ENCODE data around the gene GP1BB. TPM values are rescaled to one million over a fixed set of nuclear protein-coding genes. Genes with fewer than 3 reads are reported as not detected.

Gene GP1BB
- total RNA-seq, 1 experiment from 2014 or later = 3.6 TPM

- Histone ChIP-seq H3K4me1 (ENCODE audit: control insufficient read depth, insufficient read depth, low read length) (no peaks in the 10 kb centered on the region; the same call in 1 of the 2 replicates), H3K27ac (ENCODE audit: low read length) (no peak overlapping the region), H3K27me3 (ENCODE audit: control insufficient read depth, insufficient read depth, low read length) (no peaks in the 10 kb centered on the region), H3K4me3 (ENCODE audit: low read depth in 2 of 2, low read length in 2 of 2) (no peak overlapping the region), H3K9me3 (ENCODE audit: control insufficient read depth, insufficient read depth, low read depth, low read length) (no peaks in the 10 kb centered on the region), H3K36me3 (ENCODE audit: control insufficient read depth, insufficient read depth, low read length) (no peaks in the 10 kb centered on the region)
- in situ Hi-C loops (cut with HindIII; ENCODE audit: low pct_unique_long_range_greater_than_20kb, low sequenced_read_pairs) (no loop called here), intact Hi-C loops (cut with micrococcal nuclease; ENCODE audit: unreplicated experiment) (no loop called here)
- TF ChIP-seq CTCF (IDR thresholded peaks at IDR 0.05) = no peak
- DNase-seq (ENCODE audit: low read depth, low spot score) = no peak
- POLR2A ChIA-PET = interaction anchor here (0.6 kb wide), 1 partner anchor 21 kb away, joined by 3 read pairs; no protein-coding TSS in a partner anchor
- ATAC-seq = peak; percentile 28; the same call in 1 of the 2 replicates
- CTCF ChIA-PET = interaction anchor here (0.6 to 1.8 kb wide), 11 partner anchors 10 to 228 kb away, joined by 3 to 19 read pairs (median 4); no protein-coding TSS in a partner anchor
- no TSS peak for BruUV-seq (replicated peaks)
Observed at GRCh38 chr22:19730198-19730597, 6.9 kb downstream of the GP1BB start.

- peak; percentile 90 for TF ChIP-seq CTCF (IDR thresholded peaks at IDR 0.05)
- no peak for TF ChIP-seq REST (IDR thresholded peaks at IDR 0.05; ENCODE audit: insufficient read depth in 1 of 2, low read depth in 2 of 2, low read length in 1 of 2)
- TF ChIP-seq SIN3A (IDR thresholded peaks at IDR 0.05; ENCODE audit: borderline replicate concordance, insufficient read depth, low read depth, low read length) = no peak
- no peak overlapping the region for H3K27ac ChIP-seq (ENCODE audit: low read length)
- H3K9me3 ChIP-seq (ENCODE audit: control insufficient read depth, insufficient read depth, low read depth, low read length) = no peaks in the 10 kb centered on the region
- intact Hi-C loops (cut with micrococcal nuclease; ENCODE audit: unreplicated experiment) (no loop called here), in situ Hi-C loops (cut with HindIII; ENCODE audit: low pct_unique_long_range_greater_than_20kb, low sequenced_read_pairs) (no loop called here)
- peak; percentile 24 for DNase-seq (ENCODE audit: low read depth, low spot score)
- no peaks in the 10 kb centered on the region for H3K27me3 ChIP-seq (ENCODE audit: control insufficient read depth, insufficient read depth, low read length)
- no peaks in the 10 kb centered on the region; the same call in 1 of the 2 replicates for H3K4me1 ChIP-seq (ENCODE audit: control insufficient read depth, insufficient read depth, low read length)
- POLR2A ChIA-PET = interaction anchor here (0.6 kb wide), 1 partner anchor 21 kb away, joined by 3 read pairs; no protein-coding TSS in a partner anchor
- CTCF ChIA-PET = interaction anchor here (0.6 to 1.8 kb wide), 11 partner anchors 11 to 229 kb away, joined by 3 to 19 read pairs (median 4); no protein-coding TSS in a partner anchor
- BruUV-seq (replicated peaks) = no TSS peak
- H3K36me3 ChIP-seq (ENCODE audit: control insufficient read depth, insufficient read depth, low read length) = no peaks in the 10 kb centered on the region
- peak; percentile 94 for ATAC-seq
- H3K4me3 ChIP-seq (ENCODE audit: low read depth in 2 of 2, low read length in 2 of 2) = peak overlapping the region; percentile 40 to 55
Observed at GRCh38 chr22:19730655-19731360, 7.5 kb downstream of the GP1BB start.
